NAMALWA (cell line): ENCODE results near the gene TESK2.
"Not testable (repeated sequence)": the region's sequence is repeated elsewhere in the genome, so short reads cannot be mapped to it uniquely, and the experiment has no call there.

Experiments used
- DNase-seq: peaks from one replicate; pipeline ENCODE4 v3.0.0-alpha.2; 2015; ENCODE audit warnings: low spot score

The TESK2 gene

GRCh38 chr1:45473302-45473701 lies 17.7 kb downstream of the TESK2 start:
- no peak for DNase-seq

DNA sequence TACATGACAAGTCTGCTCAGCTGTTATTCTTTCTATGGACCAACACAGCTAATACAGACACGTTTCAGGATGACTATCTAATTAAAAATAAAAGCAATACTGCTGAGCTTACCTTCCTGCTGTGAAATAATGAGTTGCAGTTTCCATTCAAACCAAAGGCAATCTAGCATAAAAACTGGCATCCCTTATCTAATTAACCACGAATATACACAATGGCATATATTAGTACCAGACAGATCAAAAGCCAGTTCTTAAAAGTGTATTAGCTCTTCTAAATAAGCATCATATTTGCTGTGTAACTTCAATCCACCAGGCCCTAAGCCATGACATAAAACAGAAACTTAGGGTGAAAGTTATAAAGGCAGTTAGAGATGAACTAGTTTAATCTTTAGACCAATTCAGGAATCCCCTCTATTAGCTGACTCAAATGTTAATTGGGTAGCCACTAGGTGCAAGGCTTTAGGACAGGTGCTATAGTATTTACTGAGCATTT lies 20.6 kb downstream of the TESK2 start:
- DNase-seq: no peak

DNA sequence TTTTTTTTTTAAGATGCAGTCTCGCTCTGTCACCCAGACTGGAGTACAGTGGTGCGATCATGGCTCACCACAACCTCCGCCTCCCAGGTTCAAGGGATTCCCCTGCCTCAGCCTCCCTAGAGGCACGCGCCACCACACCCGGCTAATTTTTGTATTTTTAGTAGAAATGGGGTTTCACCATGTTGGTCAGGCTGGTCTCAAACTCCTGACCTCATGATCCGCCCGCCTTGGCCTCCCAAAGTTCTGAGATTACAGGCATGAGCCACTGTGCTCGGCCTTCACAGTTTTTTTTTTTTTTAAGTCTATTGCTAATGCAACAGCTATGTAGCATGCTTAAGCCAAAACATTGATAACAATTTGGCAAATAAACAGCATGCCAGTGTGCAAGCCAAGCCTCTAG lies 23.6 kb downstream of the TESK2 start:
- not testable (repeated sequence) for DNase-seq

DNA sequence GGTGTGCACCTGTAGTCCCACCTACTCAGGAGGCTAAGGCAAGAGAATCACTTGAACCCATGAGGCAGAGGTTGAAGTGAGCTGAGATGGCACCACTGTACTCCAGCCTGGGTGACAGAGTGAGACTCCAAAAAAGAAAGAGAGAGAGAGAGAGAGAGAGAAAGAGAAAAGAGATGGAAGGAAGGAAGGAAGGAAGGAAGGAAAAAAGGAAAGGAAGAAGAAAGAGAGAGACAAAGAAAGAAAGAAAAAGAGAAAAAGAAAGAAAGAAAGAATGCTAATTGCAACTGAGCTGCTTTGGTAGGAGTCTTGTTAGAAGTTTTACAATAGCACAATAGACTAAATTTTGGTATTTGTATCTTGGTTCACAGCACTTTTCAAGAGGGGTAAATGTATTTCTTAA lies 25.7 kb downstream of the TESK2 start:
- DNase-seq: no peak

DNA sequence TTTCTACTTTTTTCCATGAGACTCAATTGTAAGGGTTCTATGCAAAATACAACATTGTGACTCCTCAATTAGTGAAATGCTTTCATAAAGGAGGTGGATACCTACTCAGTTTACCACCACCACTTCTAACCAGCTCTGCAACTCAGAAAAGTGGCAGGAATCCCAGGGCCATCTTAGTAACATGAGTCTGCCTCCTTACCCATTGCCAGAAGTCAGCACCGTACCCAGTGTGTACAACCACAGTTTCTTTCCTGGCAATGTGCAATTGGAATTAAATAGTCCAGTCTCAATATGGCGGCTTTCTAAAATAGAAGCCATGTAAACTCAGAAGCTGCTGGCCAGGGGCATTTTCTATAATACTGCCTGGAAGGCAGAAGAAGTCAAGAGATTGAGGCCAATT lies 32.1 kb downstream of the TESK2 start:
- DNase-seq: no peak

GRCh38 chr1:45456531-45456930 lies 34.4 kb downstream of the TESK2 start:
- DNase-seq: no peak

GRCh38 chr1:45455162-45455561 lies 35.8 kb downstream of the TESK2 start:
- no peak for DNase-seq

DNA sequence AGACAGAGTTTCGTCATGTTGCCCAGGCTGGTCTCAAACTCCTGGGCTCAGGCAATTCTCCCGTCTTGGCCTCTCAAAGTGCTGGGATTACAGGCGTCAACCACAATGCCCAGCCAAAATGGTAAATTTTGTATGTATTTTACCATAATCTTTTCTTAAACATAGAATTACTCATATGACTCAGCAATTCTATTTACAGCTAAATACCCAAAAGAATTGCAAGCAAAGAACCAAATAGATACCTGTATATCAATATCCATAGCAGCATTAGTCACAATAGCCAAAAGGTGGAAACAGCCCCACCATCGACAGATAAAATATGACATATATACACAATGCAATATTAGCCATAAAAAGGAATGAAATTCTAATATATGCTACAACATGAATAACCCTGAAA lies 36.5 kb downstream of the TESK2 start:
- no peak for DNase-seq

- DNase-seq: no peak
Observed at GRCh38 chr1:45452503-45452902, 38.5 kb downstream of the TESK2 start.

GRCh38 chr1:45448357-45448756 lies 42.6 kb downstream of the TESK2 start:
- DNase-seq: no peak

- DNase-seq: no peak
Observed at GRCh38 chr1:45446950-45447672, 43.9 kb downstream of the TESK2 start.

GRCh38 chr1:45446530-45446929 lies 44.4 kb downstream of the TESK2 start:
- DNase-seq: no peak

DNA sequence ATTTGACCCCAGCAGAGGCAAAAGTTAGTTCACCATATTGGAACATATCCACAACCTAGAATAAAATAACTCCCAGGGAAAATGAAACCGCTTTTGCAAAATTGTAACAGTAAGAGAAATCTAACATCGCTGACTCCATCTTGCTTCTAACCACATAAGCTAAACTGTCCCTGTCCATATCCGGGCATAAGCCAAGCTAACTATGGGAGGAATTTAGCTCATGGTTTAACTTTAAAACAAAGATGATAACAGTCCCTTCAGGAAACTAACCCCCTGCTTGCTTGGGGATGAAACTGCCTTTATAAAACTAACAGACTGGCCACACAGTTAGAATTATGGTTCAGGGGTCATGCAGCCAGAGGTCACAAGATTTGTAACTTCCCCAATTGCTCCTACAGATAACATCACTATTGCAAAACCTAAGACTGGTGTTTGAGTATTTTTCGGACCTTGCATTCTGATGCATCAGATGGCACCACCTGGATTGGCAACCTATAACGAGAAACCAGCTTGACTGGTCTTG lies 46.3 kb downstream of the TESK2 start:
- no peak for DNase-seq

GRCh38 chr1:45443580-45444446 lies 47.1 kb downstream of the TESK2 start:
- no peak for DNase-seq

DNA sequence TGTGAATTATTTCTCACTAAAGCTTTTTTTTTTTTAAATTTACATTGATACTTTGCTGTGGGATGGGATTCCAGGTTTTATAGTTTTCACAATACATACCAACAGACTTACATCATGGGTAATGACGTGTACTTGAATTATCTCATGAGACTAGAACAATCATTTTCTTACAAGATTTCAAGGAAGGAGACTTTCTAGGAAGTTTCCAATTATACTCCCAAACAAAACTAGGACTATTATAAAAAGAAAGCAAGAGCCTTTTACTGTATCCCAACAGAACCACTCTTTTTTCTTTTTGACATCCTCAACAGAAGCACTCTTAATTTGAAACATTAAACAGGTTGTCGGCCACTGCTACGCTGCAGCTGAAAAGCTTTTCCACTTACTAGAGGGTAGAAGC lies 48.7 kb downstream of the TESK2 start:
- DNase-seq: no peak

- DNase-seq: no peak
Observed at GRCh38 chr1:45437323-45437722, 53.6 kb downstream of the TESK2 start.

GRCh38 chr1:45430490-45430889 lies 60.5 kb downstream of the TESK2 start:
- no peak for DNase-seq

DNA sequence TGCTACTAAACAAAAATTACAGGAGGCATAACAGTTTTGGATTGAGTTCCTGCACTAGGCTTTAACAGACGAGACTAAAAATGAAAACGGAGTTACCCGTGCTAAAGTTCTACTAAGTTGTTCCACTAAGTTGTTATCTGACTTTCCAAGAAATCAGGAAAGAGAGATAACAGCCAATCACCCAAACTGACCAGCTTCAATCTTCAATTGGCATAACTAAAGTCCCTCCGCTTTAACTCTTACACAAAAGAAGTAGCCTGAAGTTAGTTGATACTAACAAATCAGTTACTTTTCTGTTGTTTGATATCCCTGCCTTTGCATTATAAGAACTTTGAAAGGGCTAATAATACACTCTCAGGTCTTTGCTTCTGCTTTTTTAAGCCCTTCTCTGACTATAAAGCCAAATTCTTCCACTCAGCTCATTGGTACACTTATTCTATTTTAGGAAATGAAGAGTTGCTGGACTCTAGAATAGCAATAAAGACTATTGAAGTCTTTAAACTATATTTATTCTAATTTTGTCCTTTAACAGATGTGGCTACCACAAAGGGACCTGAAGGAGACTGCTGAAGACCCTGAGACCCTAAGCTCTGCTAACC lies 61.3 kb downstream of the TESK2 start:
- no peak for DNase-seq

GRCh38 chr1:45423906-45424678 lies 66.9 kb downstream of the TESK2 start:
- no peak for DNase-seq

DNA sequence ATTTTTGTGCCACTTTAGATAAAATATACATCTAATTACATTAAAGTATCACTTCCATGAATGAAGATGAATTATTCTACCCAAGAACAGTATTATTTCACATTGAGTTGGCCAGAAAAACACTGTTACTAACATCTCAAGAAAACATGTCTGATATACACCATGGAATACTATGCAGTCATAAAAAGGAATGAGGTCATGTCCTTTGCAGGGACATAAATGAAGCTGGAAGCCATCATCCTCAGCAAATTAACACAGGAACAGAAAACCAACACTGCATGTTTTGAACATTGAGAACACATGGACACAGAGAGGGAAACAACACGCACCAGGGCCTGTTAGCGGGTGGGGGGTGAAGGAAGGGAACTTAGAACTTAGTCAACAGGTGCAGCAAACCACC lies 69.0 kb downstream of the TESK2 start:
- DNase-seq: no peak

GRCh38 chr1:45414746-45415145 lies 76.2 kb downstream of the TESK2 start:
- no peak for DNase-seq

GRCh38 chr1:45412899-45413298 lies 78.1 kb downstream of the TESK2 start:
- no peak for DNase-seq
